Parathyroid adenoma (tissue), 2 donors: Measurements from ENCODE around the gene SPDEF.

ENCODE experiments used
- H2AFZ ChIP-seq: fragments of 300-600 bp; sonication (generic); one replicate; pipeline ENCODE4 v1.7.0; 2017; ENCODE audit warnings: antibody characterized with exemption, mild to moderate bottlenecking
- H3K27ac ChIP-seq: fragments of 300-600 bp; sonication (generic); one replicate; pipeline ENCODE4 v1.7.0; 2017
- H3K27me3 ChIP-seq: fragments of 300-600 bp; sonication (generic); one replicate; pipeline ENCODE4 v1.7.0; 2017; ENCODE audit warnings: low read length; ENCODE audit not compliant: control insufficient read depth, insufficient read depth
- H3K36me3 ChIP-seq: fragments of 300-600 bp; sonication (generic); one replicate; pipeline ENCODE4 v1.7.0; 2017; ENCODE audit warnings: low read length; ENCODE audit not compliant: control insufficient read depth, insufficient read depth
- H3K4me1 ChIP-seq: fragments of 300-600 bp; sonication (generic); one replicate; pipeline ENCODE4 v1.7.0; 2017; ENCODE audit warnings: control low read depth
- H3K4me2 ChIP-seq: fragments of 300-600 bp; sonication (generic); one replicate; pipeline ENCODE4 v1.7.0; 2017; ENCODE audit warnings: low read length
- H3K4me3 ChIP-seq: fragments of 300-600 bp; sonication (generic); one replicate; pipeline ENCODE4 v1.7.0; 2017; ENCODE audit warnings: low read depth, low read length
- H3K79me2 ChIP-seq: fragments of 300-600 bp; sonication (generic); one replicate; pipeline ENCODE4 v1.7.0; 2017; ENCODE audit warnings: control low read depth
- H3K9ac ChIP-seq: fragments of 300-600 bp; sonication (generic); one replicate; pipeline ENCODE4 v1.7.0; 2017; ENCODE audit warnings: mild to moderate bottlenecking
- H3K9me3 ChIP-seq: fragments of 300-600 bp; sonication (generic); one replicate; pipeline ENCODE4 v1.7.0; 2017; ENCODE audit warnings: low read length; ENCODE audit not compliant: control insufficient read depth
- TF ChIP-seq, protein P1 (sequence below): fragments of 300-600 bp; sonication (generic); IDR thresholded peaks from one replicate; pipeline ENCODE4 v1.7.0; 2017; ENCODE audit warnings: antibody characterized with exemption, mild to moderate bottlenecking
- donor health status: primary hyperparathyroidism.

Gene SPDEF

GRCh38 chr6:34535646-34536045 is 20.5 kb downstream of the SPDEF start:
- Histone ChIP-seq H3K27me3 (no peaks in the 10 kb centered on the region), H3K4me1 (no peaks in the 10 kb centered on the region), H2AFZ (no peak overlapping the region), H3K27ac (no peak overlapping the region), H3K36me3 (no peaks in the 10 kb centered on the region), H3K4me3 (no peak overlapping the region), H3K4me2 (no peak overlapping the region), H3K9me3 (no peaks in the 10 kb centered on the region), H3K9ac (no peak overlapping the region), H3K79me2 (no peaks in the 10 kb centered on the region)
- TF ChIP-seq, protein P1, sequence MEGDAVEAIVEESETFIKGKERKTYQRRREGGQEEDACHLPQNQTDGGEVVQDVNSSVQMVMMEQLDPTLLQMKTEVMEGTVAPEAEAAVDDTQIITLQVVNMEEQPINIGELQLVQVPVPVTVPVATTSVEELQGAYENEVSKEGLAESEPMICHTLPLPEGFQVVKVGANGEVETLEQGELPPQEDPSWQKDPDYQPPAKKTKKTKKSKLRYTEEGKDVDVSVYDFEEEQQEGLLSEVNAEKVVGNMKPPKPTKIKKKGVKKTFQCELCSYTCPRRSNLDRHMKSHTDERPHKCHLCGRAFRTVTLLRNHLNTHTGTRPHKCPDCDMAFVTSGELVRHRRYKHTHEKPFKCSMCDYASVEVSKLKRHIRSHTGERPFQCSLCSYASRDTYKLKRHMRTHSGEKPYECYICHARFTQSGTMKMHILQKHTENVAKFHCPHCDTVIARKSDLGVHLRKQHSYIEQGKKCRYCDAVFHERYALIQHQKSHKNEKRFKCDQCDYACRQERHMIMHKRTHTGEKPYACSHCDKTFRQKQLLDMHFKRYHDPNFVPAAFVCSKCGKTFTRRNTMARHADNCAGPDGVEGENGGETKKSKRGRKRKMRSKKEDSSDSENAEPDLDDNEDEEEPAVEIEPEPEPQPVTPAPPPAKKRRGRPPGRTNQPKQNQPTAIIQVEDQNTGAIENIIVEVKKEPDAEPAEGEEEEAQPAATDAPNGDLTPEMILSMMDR: no peak

DNA sequence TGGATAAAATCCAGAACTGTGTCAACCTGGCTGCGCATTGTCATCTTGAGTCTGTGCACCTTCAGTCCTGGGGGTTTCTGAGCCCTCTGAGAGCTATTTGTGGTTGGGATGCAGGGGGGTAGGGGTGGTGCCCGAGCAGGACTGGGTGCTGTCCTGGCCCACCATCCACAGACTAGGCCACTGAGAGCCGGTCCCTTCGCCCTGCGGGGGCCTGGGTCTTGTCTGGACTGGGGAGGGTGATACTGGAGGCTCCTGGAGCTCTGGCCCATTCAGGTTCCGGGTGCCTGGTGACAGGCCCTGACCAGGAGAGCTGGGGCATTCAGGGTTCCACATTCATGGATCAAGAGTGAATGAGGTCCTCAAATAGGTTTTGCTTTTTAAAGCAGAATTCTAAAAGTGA is 20.9 kb downstream of the SPDEF start:
- no peak overlapping the region for H3K9ac ChIP-seq
- no peaks in the 10 kb centered on the region for H3K36me3 ChIP-seq
- no peaks in the 10 kb centered on the region for H3K9me3 ChIP-seq
- H3K27ac ChIP-seq: no peak overlapping the region
- H3K27me3 ChIP-seq: no peaks in the 10 kb centered on the region
- H2AFZ ChIP-seq: no peak overlapping the region
- no peaks in the 10 kb centered on the region for H3K4me1 ChIP-seq
- H3K4me3 ChIP-seq: no peak overlapping the region
- H3K4me2 ChIP-seq: no peak overlapping the region
- TF ChIP-seq, protein P1: no peak
- no peaks in the 10 kb centered on the region for H3K79me2 ChIP-seq

DNA sequence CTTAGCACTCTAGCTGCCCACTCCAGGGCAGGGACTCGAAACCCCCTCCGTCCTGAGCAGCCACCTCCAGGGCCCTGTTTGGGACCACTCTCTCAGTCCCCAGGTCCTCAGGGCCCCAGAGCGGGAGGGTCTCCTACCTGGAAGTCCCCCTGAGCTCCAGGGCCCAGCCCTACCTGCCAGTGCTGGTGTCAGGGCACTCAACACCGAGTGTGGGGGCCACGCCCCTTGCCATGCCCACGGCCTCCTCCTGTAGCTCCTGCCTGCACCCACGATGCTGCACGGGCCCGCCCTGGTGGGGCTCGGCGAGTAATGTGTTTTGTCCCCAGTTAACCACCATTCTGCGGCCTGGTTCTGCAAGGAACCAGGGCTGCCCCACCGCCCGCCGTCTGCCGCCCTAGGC is 21.5 kb downstream of the SPDEF start:
- Histone ChIP-seq H3K79me2 (no peaks in the 10 kb centered on the region), H3K27me3 (no peaks in the 10 kb centered on the region), H3K9ac (no peak overlapping the region), H3K4me1 (no peaks in the 10 kb centered on the region), H3K4me2 (no peak overlapping the region), H3K36me3 (no peaks in the 10 kb centered on the region), H3K27ac (no peak overlapping the region), H3K4me3 (no peak overlapping the region), H3K9me3 (no peaks in the 10 kb centered on the region), H2AFZ (no peak overlapping the region)
- TF ChIP-seq, protein P1: no peak

DNA sequence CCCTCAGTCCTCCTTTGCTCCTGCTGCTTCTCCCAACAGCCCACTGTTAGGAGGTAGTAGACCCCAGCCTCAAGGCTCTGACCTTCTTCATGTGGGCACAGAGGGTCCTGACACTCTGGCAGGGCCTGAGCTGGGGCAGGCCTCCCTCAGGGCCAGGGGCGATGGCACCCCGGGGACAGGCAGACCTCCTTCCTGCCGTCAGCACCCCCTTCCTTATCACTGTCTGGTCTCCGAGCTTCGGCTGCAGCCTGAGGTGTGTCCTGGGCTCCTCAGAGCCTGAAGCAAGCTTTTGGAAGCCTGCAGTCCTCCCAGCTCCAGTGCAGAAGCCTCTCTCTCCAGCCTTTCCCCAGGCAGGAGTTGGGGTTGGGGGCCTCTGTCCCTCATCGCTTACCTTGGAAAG is 22.0 kb downstream of the SPDEF start:
- TF ChIP-seq, protein P1: no peak
- H3K4me1 ChIP-seq: no peaks in the 10 kb centered on the region
- no peaks in the 10 kb centered on the region for H3K79me2 ChIP-seq
- H3K9ac ChIP-seq: no peak overlapping the region
- H2AFZ ChIP-seq: no peak overlapping the region
- H3K36me3 ChIP-seq: no peaks in the 10 kb centered on the region
- H3K27me3 ChIP-seq: no peaks in the 10 kb centered on the region
- H3K4me2 ChIP-seq: no peak overlapping the region
- no peaks in the 10 kb centered on the region for H3K9me3 ChIP-seq
- H3K27ac ChIP-seq: no peak overlapping the region
- no peak overlapping the region for H3K4me3 ChIP-seq

GRCh38 chr6:34532230-34532629 is 23.9 kb downstream of the SPDEF start:
- H3K4me3 ChIP-seq: no peak overlapping the region
- H3K9me3 ChIP-seq: no peaks in the 10 kb centered on the region
- H3K9ac ChIP-seq: no peak overlapping the region
- no peaks in the 10 kb centered on the region for H3K36me3 ChIP-seq
- peaks cover 2% of the 10 kb centered on the region for H3K4me1 ChIP-seq
- TF ChIP-seq, protein P1: no peak
- no peaks in the 10 kb centered on the region for H3K27me3 ChIP-seq
- H3K27ac ChIP-seq: no peak overlapping the region
- H2AFZ ChIP-seq: no peak overlapping the region
- no peaks in the 10 kb centered on the region for H3K79me2 ChIP-seq
- no peak overlapping the region for H3K4me2 ChIP-seq
